ENCODE results near the gene CRYBA4. TPM values are rescaled to one million over a fixed set of nuclear protein-coding genes. Genes with fewer than 3 reads are reported as not detected.

Gene CRYBA4
- total RNA-seq, 2 donors from 2014 or later, result 3.3 TPM; not detected in 1

DNA sequence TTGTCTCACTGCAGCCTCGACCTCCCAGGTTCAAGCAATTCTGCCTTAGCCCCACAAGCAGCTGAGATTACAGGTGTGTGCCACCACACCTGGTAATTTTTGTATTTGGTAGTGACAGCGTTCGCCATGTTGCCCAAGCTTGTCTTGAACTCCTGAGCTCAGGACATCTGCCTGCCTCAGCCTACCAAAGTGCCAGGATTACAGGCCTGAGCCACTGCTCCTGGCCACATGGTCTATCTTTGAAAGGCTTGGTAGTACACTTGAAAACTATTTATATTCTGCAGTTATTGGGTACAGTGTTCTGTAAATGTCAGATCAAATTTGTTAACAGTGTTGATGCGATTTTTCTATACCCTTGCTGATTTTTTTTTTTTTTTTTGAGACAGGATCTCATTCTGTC lies 9.5 kb downstream of the CRYBA4 start:
- no peak for DNase-seq (ENCODE audit: low spot score)
- intact Hi-C loops (cut with DNase I), result no loop called here
- H3K27me3 ChIP-seq (replicated peaks; ENCODE audit: insufficient read depth), result no peaks in the 10 kb centered on the region
- H3K4me1 ChIP-seq (replicated peaks), result no peaks in the 10 kb centered on the region
- TF ChIP-seq, protein P1, sequence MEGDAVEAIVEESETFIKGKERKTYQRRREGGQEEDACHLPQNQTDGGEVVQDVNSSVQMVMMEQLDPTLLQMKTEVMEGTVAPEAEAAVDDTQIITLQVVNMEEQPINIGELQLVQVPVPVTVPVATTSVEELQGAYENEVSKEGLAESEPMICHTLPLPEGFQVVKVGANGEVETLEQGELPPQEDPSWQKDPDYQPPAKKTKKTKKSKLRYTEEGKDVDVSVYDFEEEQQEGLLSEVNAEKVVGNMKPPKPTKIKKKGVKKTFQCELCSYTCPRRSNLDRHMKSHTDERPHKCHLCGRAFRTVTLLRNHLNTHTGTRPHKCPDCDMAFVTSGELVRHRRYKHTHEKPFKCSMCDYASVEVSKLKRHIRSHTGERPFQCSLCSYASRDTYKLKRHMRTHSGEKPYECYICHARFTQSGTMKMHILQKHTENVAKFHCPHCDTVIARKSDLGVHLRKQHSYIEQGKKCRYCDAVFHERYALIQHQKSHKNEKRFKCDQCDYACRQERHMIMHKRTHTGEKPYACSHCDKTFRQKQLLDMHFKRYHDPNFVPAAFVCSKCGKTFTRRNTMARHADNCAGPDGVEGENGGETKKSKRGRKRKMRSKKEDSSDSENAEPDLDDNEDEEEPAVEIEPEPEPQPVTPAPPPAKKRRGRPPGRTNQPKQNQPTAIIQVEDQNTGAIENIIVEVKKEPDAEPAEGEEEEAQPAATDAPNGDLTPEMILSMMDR (IDR thresholded peaks at IDR 0.05), result no peak
- TF ChIP-seq POLR2A (IDR thresholded peaks at IDR 0.05), result no peak
- no peak for TF ChIP-seq POLR2AphosphoS5 (IDR thresholded peaks at IDR 0.05)
- H3K4me3 ChIP-seq, result no peak overlapping the region
- H3K9me3 ChIP-seq, result no peaks in the 10 kb centered on the region
- 90% methylated on average over 4 of the region's 4 CpGs for WGBS
- no peaks in the 10 kb centered on the region for H3K36me3 ChIP-seq
- no peak overlapping the region for H3K27ac ChIP-seq

DNA sequence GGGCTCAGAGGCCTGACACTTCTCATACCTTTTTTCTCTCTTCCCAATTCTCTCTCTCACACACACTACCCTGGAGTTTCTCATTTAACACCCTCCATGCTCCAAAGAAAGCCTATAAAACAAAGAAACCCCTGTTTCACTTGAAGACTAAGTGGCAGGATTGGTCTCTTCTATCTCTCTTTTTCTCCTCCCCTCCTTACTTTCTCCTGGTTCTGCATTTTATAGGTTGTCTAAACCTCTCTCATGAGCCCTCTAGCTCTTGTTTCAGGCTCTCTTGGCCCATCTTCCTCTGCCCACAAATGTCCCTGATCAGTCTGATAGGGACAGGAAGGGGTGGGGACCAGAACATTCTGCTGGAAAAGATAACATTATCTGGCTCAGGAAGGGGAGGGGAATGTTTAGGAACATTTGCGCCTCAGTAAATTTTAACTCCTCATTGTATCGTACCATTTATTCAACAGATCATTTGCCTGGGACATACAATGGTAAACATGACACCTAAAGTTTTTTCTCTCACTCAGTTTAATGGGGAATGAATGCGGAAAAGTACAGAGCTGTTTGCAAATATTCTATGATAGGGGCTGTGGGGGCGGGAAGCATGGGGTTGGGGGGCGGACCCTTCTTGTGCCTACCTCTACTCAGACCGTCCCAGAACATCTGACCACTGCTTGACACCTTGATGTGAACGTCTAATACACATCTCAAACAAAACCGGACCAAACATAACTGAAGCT lies 10.8 kb downstream of the CRYBA4 start:
- intact Hi-C loops (cut with DNase I), result no loop called here
- Histone ChIP-seq H3K4me1 (replicated peaks) (no peaks in the 10 kb centered on the region), H3K27ac (peak overlapping the region in 1 of 2 donors; percentile 14), H3K4me3 (no peak overlapping the region), H3K27me3 (replicated peaks; ENCODE audit: insufficient read depth) (no peaks in the 10 kb centered on the region), H3K9me3 (no peaks in the 10 kb centered on the region), H3K36me3 (no peaks in the 10 kb centered on the region)
- WGBS, result 31% methylated on average over 8 of the region's 8 CpGs
- no peak for DNase-seq (ENCODE audit: low spot score)
- TF ChIP-seq, protein P1 (IDR thresholded peaks at IDR 0.05), result no peak
- TF ChIP-seq POLR2AphosphoS5 (IDR thresholded peaks at IDR 0.05), result peak; percentile 42

DNA sequence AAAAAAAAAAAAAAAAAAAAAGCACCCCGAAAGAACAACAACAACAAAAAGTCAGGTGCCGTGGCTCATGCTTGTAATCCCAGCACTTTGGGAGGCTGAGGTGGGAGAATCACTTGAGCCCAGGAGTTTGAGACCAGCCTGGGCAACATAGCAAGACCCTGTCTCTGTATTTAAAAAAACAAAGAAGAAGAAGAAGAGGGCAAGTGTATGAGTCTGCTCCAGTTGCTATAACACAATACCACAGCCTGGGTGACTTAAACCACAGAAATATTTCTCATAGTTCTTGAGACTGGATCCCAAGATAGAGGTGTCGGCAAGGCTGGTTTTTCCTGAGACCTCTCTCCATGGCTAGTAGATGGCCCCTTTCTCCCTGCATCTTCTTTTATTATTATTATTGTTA lies 12.4 kb downstream of the CRYBA4 start:
- Histone ChIP-seq H3K9me3 (no peaks in the 10 kb centered on the region), H3K4me3 (no peak overlapping the region), H3K27me3 (replicated peaks; ENCODE audit: insufficient read depth) (no peaks in the 10 kb centered on the region), H3K4me1 (replicated peaks) (no peaks in the 10 kb centered on the region), H3K36me3 (no peaks in the 10 kb centered on the region), H3K27ac (no peak overlapping the region)
- TF ChIP-seq, protein P1 (IDR thresholded peaks at IDR 0.05), result no peak
- no peak for DNase-seq (ENCODE audit: low spot score)
- intact Hi-C loops (cut with DNase I), result no loop called here
- WGBS, result 94% methylated on average over 3 of the region's 3 CpGs

DNA sequence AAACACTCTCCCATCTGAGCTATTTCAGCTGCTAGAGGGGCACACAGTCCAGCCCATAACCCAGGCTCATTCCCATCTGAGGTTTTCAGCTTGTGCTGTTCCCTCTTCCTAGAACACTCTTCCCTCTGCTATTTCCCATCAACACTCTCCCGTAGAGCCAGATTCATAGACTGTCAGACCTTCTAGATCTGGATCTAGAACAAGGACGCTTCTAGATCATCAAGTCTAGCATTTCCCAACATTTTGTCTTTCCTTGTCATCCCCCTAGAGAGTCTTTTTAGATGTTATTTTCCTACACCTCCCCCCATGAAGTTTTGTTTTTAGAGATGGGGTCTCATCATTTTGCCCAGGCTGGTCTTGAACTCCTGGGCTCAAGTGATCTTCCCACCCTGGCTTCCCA lies 13.4 kb downstream of the CRYBA4 start:
- no peak for DNase-seq (ENCODE audit: low spot score)

DNA sequence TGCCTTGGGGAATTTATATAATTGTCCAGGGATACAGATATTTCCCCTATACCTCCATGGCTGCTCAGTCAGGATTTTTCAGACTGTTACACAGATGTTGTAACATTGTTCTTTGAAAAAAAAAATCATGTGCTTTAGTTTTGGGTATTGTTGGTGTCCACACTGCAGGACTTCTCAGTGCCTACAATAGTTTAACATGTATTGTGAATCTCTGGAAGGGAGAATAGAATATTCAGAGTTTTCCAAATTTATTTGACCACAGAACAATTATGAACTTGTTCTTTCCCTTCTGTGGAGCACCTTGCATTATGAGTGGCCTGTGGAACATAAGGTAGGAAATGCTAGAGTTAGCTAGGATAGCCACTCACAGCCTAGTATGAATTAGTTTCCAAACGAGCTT lies 14.5 kb downstream of the CRYBA4 start:
- TF ChIP-seq POLR2AphosphoS5 (IDR thresholded peaks at IDR 0.05) (no peak), POLR2A (IDR thresholded peaks at IDR 0.05) (no peak)
- TF ChIP-seq, protein P1 (IDR thresholded peaks at IDR 0.05), result no peak
- H3K9me3 ChIP-seq, result no peaks in the 10 kb centered on the region
- H3K27me3 ChIP-seq (replicated peaks; ENCODE audit: insufficient read depth), result no peaks in the 10 kb centered on the region
- no peak overlapping the region for H3K27ac ChIP-seq
- H3K4me3 ChIP-seq, result no peak overlapping the region
- intact Hi-C loops (cut with DNase I), result loop anchor here (5.0 kb wide), 1 partner anchor 264 kb away; no protein-coding TSS in a partner anchor
- no peaks in the 10 kb centered on the region for H3K4me1 ChIP-seq (replicated peaks)
- WGBS, result 60% methylated on average over 1 of the region's 1 CpG
- no peaks in the 10 kb centered on the region for H3K36me3 ChIP-seq
- no peak for DNase-seq (ENCODE audit: low spot score)

More for the DNA sequence above, 13.4 kb downstream of the CRYBA4 start:
- TF ChIP-seq POLR2AphosphoS5 (IDR thresholded peaks at IDR 0.05), result no peak
- TF ChIP-seq POLR2A (IDR thresholded peaks at IDR 0.05), result no peak
- Histone ChIP-seq H3K36me3 (no peaks in the 10 kb centered on the region), H3K9me3 (no peaks in the 10 kb centered on the region), H3K4me3 (no peak overlapping the region), H3K27ac (no peak overlapping the region), H3K27me3 (replicated peaks; ENCODE audit: insufficient read depth) (no peaks in the 10 kb centered on the region), H3K4me1 (replicated peaks) (no peaks in the 10 kb centered on the region)
- intact Hi-C loops (cut with DNase I), result loop anchor here (5.0 kb wide), 1 partner anchor 263 kb away; no protein-coding TSS in a partner anchor
- WGBS, result 90% methylated on average over 2 of the region's 2 CpGs
